WERI-Rb-1 (cell line): ENCODE results near the gene GSTO1.
"Not testable (repeated sequence)": the region's sequence is repeated elsewhere in the genome, so short reads cannot be mapped to it uniquely, and the experiment has no call there.

ENCODE experiments used
- DNase-seq: peaks from one replicate; pipeline ENCODE4 v3.0.0-alpha.2; 2020
- H3K27ac ChIP-seq: fragments of 250-450 bp; sonication (Bioruptor Pico); 2 replicates; pipeline ENCODE4 v1.5.1; 2020; ENCODE audit warnings: mild to moderate bottlenecking, moderate library complexity
- H3K27me3 ChIP-seq: fragments of 250-450 bp; sonication (Bioruptor Pico); 2 replicates; pipeline ENCODE4 v1.5.1; 2021; ENCODE audit warnings: mild to moderate bottlenecking, low read depth, moderate library complexity; ENCODE audit not compliant: insufficient read depth, severe bottlenecking
- H3K36me3 ChIP-seq: fragments of 250-450 bp; sonication (Bioruptor Pico); 2 replicates; pipeline ENCODE4 v1.5.1; 2020; ENCODE audit warnings: mild to moderate bottlenecking, moderate library complexity
- H3K4me3 ChIP-seq: 2 replicates; pipeline ENCODE4 v1.5.1; 2011; ENCODE audit warnings: low read depth, mild to moderate bottlenecking, control low read depth, low read length
- H3K9me3 ChIP-seq: fragments of 250-450 bp; sonication (Bioruptor Pico); 2 replicates; pipeline ENCODE4 v1.5.1; 2021; ENCODE audit warnings: mild to moderate bottlenecking, moderate library complexity; ENCODE audit not compliant: severe bottlenecking
- CTCF ChIP-seq: IDR thresholded peaks from 2 replicates; pipeline ENCODE4 v1.5.1; 2011; ENCODE audit warnings: low read depth, mild to moderate bottlenecking, control low read depth, inconsistent platforms, low read length

The GSTO1 gene

GRCh38 chr10:104233817-104234216, 20.9 kb upstream of the GSTO1 start:
- Histone ChIP-seq H3K27me3 (no peaks in the 10 kb centered on the region), H3K4me3 (no peak overlapping the region), H3K9me3 (no peaks in the 10 kb centered on the region), H3K27ac (no peak overlapping the region), H3K36me3 (no peaks in the 10 kb centered on the region)
- no peak for DNase-seq
- TF ChIP-seq CTCF = no peak

GRCh38 chr10:104234934-104235333, 19.8 kb upstream of the GSTO1 start:
- Histone ChIP-seq H3K9me3 (no peaks in the 10 kb centered on the region), H3K27me3 (no peaks in the 10 kb centered on the region), H3K36me3 (no peaks in the 10 kb centered on the region), H3K4me3 (no peak overlapping the region), H3K27ac (no peak overlapping the region)
- no peak for TF ChIP-seq CTCF
- no peak for DNase-seq

DNA sequence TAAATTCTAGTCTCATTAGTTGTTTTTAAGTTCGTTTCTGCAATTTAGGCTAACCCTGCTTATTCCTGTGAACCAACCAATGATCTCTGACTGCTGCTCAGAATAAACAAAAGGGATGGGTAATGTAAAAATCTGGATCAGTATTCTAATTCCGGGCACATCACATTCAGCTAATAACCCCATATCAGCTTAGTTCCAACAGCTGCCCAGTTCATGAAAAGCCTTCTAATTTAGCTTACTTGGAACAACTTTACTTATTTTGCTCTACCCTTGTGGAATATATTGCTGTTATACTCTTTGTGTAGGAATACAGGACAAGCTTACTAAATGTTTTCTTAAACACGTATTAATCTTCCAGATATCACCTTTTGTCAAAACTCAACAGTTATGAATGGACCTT, 18.9 kb upstream of the GSTO1 start:
- Histone ChIP-seq H3K4me3 (no peak overlapping the region), H3K27ac (no peak overlapping the region), H3K36me3 (no peaks in the 10 kb centered on the region), H3K9me3 (no peaks in the 10 kb centered on the region), H3K27me3 (no peaks in the 10 kb centered on the region)
- TF ChIP-seq CTCF = no peak
- no peak for DNase-seq

DNA sequence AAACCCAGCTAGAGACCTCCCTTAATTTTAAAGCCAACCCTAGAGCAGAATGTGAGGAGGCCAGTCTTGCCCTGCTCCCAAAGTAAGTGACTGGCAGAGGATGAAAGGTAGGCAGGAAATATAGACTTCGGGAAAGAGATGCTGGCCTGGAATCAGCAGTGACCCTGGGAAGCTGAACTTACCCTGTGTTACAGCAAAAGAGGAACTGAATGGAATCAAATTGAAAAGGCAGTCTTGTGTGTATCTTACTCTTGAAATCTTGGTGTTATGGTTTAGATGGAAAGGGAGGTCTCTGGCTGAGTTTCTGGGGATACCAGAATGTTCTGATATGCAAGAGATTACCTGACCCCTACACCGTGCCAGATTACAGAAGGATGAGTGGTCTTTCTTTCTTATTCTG, 14.6 kb upstream of the GSTO1 start:
- TF ChIP-seq CTCF = no peak
- DNase-seq = no peak
- Histone ChIP-seq H3K4me3 (no peak overlapping the region), H3K27me3 (no peaks in the 10 kb centered on the region), H3K36me3 (no peaks in the 10 kb centered on the region), H3K27ac (no peak overlapping the region), H3K9me3 (no peaks in the 10 kb centered on the region)

- TF ChIP-seq CTCF = no peak
- H3K36me3 ChIP-seq = no peaks in the 10 kb centered on the region
- no peaks in the 10 kb centered on the region for H3K9me3 ChIP-seq
- no peak overlapping the region for H3K27ac ChIP-seq
- H3K4me3 ChIP-seq = no peak overlapping the region
- H3K27me3 ChIP-seq = no peaks in the 10 kb centered on the region
- DNase-seq = no peak
Observed at GRCh38 chr10:104242545-104242944, 12.1 kb upstream of the GSTO1 start.

- not testable (repeated sequence) for H3K27ac ChIP-seq, H3K27me3 ChIP-seq, H3K4me3 ChIP-seq, H3K36me3 ChIP-seq, H3K9me3 ChIP-seq, DNase-seq
Observed at GRCh38 chr10:104243009-104243408, 11.7 kb upstream of the GSTO1 start.

- no peaks in the 10 kb centered on the region for H3K9me3 ChIP-seq
- H3K27me3 ChIP-seq = no peaks in the 10 kb centered on the region
- H3K4me3 ChIP-seq = no peak overlapping the region
- no peaks in the 10 kb centered on the region for H3K36me3 ChIP-seq
- H3K27ac ChIP-seq = no peak overlapping the region
- TF ChIP-seq CTCF = no peak
- DNase-seq = no peak
Observed at GRCh38 chr10:104243512-104243911, 11.2 kb upstream of the GSTO1 start.
